ENCODE data around the gene AKAP8L. TPM values are rescaled to one million over a fixed set of nuclear protein-coding genes. Genes with fewer than 3 reads are reported as not detected.

The AKAP8L gene
- total RNA-seq, 1 experiment from 2014 or later: 231 TPM

DNA sequence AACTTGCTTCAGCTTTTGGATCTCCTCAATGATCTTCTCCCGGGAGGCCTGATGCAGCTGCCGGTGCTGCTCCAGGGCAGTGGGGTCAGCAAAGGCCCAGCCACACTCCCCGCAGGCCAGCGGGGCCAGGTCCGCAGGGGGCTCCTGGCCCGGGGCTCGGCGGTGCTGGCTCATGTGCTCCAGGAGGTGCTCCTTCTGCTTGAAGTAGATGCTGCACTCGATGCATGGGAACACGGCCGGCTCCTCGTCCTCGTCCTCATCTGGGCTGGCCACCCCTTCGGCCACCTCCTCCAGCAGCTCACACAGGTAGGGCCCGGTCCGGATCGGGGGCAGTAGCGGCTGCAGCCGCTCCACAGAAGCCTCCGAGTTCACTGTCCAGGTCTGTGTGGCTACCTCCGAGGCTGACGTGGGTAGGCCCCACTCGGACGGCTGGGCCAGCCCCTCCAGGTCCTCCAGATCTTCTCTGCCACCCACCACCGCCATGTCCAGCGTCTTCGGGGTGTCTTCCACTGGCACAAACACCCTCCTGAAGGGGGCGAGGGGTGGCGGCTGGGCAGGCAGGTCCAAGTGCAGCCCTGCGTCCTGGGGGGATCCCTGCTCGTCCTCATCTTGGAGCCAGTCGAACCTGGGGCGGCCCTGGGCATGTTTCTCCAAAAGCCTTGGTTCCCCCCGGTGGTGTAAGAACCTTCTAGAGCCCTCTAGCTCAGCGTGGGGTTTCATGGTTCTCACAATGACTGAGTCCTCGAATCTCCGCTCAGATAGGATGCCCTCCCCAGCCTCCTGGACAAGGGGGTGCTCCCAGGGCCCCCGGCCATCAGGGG is 21.2 kb upstream of the AKAP8L start (continued):
- TF ChIP-seq, protein P1, sequence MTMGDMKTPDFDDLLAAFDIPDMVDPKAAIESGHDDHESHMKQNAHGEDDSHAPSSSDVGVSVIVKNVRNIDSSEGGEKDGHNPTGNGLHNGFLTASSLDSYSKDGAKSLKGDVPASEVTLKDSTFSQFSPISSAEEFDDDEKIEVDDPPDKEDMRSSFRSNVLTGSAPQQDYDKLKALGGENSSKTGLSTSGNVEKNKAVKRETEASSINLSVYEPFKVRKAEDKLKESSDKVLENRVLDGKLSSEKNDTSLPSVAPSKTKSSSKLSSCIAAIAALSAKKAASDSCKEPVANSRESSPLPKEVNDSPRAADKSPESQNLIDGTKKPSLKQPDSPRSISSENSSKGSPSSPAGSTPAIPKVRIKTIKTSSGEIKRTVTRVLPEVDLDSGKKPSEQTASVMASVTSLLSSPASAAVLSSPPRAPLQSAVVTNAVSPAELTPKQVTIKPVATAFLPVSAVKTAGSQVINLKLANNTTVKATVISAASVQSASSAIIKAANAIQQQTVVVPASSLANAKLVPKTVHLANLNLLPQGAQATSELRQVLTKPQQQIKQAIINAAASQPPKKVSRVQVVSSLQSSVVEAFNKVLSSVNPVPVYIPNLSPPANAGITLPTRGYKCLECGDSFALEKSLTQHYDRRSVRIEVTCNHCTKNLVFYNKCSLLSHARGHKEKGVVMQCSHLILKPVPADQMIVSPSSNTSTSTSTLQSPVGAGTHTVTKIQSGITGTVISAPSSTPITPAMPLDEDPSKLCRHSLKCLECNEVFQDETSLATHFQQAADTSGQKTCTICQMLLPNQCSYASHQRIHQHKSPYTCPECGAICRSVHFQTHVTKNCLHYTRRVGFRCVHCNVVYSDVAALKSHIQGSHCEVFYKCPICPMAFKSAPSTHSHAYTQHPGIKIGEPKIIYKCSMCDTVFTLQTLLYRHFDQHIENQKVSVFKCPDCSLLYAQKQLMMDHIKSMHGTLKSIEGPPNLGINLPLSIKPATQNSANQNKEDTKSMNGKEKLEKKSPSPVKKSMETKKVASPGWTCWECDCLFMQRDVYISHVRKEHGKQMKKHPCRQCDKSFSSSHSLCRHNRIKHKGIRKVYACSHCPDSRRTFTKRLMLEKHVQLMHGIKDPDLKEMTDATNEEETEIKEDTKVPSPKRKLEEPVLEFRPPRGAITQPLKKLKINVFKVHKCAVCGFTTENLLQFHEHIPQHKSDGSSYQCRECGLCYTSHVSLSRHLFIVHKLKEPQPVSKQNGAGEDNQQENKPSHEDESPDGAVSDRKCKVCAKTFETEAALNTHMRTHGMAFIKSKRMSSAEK (CRISPR knock-in tag; IDR thresholded peaks at IDR 0.05; ENCODE audit: borderline replicate concordance): no peak
- TF ChIP-seq JAZF1 (CRISPR knock-in tag; IDR thresholded peaks at IDR 0.05) (no peak), MXD4 (CRISPR knock-in tag; IDR thresholded peaks at IDR 0.05; ENCODE audit: borderline replicate concordance) (no peak), GTF2I (CRISPR knock-in tag; conservative IDR thresholded peaks at IDR 0.05) (no peak), ZNF416 (CRISPR knock-in tag; IDR thresholded peaks at IDR 0.05) (no peak), ZNF232 (CRISPR knock-in tag; IDR thresholded peaks at IDR 0.05) (no peak)
- TF ChIP-seq, protein P2, sequence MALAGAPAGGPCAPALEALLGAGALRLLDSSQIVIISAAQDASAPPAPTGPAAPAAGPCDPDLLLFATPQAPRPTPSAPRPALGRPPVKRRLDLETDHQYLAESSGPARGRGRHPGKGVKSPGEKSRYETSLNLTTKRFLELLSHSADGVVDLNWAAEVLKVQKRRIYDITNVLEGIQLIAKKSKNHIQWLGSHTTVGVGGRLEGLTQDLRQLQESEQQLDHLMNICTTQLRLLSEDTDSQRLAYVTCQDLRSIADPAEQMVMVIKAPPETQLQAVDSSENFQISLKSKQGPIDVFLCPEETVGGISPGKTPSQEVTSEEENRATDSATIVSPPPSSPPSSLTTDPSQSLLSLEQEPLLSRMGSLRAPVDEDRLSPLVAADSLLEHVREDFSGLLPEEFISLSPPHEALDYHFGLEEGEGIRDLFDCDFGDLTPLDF (CRISPR knock-in tag; IDR thresholded peaks at IDR 0.05): no peak

DNA sequence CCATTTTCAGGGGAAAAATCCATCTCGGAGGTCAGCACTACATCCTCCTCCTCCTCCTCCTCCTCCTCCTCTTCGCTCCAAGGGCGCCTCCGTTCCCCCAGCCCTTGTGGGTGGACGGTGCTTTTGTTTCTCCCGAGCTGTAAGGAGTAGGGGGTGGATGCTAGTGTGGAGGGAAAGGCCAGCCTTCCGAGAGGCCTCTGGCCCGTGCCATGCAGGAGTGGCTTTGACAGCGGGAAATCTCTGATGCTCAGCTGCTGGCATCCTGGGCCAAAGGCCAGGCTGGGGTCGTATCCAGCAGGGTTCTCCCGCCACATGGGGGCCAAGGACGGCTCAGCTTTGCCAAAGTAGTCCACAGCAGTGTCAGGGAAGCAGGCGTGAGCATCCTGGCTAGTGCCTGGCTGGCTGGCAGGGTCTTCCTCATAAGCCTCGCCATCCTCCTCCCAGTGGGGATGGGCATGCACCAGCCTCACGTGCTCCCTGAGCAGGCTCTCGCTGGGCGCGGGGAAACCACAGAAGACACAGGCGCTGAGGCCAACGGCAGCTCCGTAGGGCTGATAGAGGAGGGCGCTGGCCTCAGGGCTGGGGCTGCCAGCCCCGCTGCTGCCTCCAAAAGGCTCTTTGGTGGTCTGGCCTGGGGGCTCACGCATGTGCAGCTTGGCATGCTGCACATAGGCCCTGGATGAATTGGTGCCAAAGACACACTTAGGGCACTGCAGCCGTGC is 20.5 kb upstream of the AKAP8L start:
- H3K36me3 Mint-ChIP-seq: no peaks in the 10 kb centered on the region
- ChIA-PET POLR2A (no interaction called here), CTCF (interaction anchor here (1.5 kb wide), 1 partner anchor 20 kb away, joined by 5 read pairs; the partner anchor contains the start of gene AKAP8L)
- DNase-seq (ENCODE audit: low spot score) (no peak), ATAC-seq (no peak)
- H3K27me3 Mint-ChIP-seq (ENCODE audit: low read depth): no peaks in the 10 kb centered on the region; the same call in 1 of the 2 replicates
- peaks cover 3% of the 10 kb centered on the region for H3K4me1 Mint-ChIP-seq
- H3K4me3 Mint-ChIP-seq: no peak overlapping the region
- TF ChIP-seq JUN (CRISPR knock-in tag; IDR thresholded peaks at IDR 0.05) (no peak), OVOL2 (CRISPR knock-in tag; IDR thresholded peaks at IDR 0.05; ENCODE audit: borderline replicate concordance) (no peak), KAT7 (CRISPR knock-in tag; IDR thresholded peaks at IDR 0.05; ENCODE audit: borderline replicate concordance) (no peak), MYBL2 (CRISPR knock-in tag; IDR thresholded peaks at IDR 0.05) (no peak)
- TF ChIP-seq, protein P3, sequence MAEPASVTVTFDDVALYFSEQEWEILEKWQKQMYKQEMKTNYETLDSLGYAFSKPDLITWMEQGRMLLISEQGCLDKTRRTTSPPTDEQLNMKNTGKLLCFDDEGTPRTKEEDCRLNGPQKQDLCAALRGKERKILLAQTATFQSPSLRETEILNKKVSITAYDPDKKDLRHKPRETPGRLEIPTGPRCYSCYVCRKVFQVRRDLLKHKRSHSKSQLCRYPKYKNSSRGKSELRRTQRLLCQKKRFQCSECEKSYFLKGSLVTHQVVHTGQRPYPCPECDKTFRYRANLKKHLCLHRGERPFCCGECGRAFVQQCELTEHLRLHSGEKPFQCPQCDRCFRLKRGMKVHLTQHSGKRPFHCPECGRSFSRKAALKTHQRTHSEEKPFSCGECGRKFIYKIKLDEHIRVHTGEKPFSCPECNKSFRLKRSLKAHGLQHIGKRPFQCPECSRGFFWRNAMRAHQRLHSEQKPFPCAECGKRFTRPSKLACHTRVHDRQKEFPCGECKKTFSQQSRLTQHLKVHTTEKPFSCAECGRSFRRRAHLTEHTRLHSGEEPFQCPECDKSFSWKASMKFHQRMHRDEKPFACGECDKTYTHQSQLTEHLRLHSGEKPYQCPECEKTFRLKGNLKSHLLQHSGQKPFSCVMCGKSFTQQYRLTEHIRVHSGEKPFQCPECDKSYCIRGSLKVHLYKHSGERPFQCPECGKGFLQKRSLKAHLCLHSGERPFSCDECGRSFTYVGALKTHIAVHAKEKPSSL (CRISPR knock-in tag; conservative IDR thresholded peaks at IDR 0.05): no peak
- TF ChIP-seq, protein P4, sequence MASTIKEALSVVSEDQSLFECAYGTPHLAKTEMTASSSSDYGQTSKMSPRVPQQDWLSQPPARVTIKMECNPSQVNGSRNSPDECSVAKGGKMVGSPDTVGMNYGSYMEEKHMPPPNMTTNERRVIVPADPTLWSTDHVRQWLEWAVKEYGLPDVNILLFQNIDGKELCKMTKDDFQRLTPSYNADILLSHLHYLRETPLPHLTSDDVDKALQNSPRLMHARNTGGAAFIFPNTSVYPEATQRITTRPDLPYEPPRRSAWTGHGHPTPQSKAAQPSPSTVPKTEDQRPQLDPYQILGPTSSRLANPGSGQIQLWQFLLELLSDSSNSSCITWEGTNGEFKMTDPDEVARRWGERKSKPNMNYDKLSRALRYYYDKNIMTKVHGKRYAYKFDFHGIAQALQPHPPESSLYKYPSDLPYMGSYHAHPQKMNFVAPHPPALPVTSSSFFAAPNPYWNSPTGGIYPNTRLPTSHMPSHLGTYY (CRISPR knock-in tag; IDR thresholded peaks at IDR 0.05): no peak
- TF ChIP-seq, protein P5, sequence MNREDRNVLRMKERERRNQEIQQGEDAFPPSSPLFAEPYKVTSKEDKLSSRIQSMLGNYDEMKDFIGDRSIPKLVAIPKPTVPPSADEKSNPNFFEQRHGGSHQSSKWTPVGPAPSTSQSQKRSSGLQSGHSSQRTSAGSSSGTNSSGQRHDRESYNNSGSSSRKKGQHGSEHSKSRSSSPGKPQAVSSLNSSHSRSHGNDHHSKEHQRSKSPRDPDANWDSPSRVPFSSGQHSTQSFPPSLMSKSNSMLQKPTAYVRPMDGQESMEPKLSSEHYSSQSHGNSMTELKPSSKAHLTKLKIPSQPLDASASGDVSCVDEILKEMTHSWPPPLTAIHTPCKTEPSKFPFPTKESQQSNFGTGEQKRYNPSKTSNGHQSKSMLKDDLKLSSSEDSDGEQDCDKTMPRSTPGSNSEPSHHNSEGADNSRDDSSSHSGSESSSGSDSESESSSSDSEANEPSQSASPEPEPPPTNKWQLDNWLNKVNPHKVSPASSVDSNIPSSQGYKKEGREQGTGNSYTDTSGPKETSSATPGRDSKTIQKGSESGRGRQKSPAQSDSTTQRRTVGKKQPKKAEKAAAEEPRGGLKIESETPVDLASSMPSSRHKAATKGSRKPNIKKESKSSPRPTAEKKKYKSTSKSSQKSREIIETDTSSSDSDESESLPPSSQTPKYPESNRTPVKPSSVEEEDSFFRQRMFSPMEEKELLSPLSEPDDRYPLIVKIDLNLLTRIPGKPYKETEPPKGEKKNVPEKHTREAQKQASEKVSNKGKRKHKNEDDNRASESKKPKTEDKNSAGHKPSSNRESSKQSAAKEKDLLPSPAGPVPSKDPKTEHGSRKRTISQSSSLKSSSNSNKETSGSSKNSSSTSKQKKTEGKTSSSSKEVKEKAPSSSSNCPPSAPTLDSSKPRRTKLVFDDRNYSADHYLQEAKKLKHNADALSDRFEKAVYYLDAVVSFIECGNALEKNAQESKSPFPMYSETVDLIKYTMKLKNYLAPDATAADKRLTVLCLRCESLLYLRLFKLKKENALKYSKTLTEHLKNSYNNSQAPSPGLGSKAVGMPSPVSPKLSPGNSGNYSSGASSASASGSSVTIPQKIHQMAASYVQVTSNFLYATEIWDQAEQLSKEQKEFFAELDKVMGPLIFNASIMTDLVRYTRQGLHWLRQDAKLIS (CRISPR knock-in tag; IDR thresholded peaks at IDR 0.05; ENCODE audit: borderline replicate concordance): no peak
- H3K27ac Mint-ChIP-seq: no peak overlapping the region
- no peaks in the 10 kb centered on the region for H3K9me3 Mint-ChIP-seq
